KG1 (cell line): Measurements from ENCODE around the gene ETV2.
A peak's percentile ranks its signal among the peaks of the same experiment; 100 is the strongest.
"Not testable (repeated sequence)": the region's sequence is repeated elsewhere in the genome, so short reads cannot be mapped to it uniquely, and the experiment has no call there.

Experiments used
- DNase-seq: peaks from one replicate; lab custom pipeline; 2025; lab: John Stamatoyannopoulos, UW

ETV2 gene, protein sequence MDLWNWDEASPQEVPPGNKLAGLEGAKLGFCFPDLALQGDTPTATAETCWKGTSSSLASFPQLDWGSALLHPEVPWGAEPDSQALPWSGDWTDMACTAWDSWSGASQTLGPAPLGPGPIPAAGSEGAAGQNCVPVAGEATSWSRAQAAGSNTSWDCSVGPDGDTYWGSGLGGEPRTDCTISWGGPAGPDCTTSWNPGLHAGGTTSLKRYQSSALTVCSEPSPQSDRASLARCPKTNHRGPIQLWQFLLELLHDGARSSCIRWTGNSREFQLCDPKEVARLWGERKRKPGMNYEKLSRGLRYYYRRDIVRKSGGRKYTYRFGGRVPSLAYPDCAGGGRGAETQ

DNA sequence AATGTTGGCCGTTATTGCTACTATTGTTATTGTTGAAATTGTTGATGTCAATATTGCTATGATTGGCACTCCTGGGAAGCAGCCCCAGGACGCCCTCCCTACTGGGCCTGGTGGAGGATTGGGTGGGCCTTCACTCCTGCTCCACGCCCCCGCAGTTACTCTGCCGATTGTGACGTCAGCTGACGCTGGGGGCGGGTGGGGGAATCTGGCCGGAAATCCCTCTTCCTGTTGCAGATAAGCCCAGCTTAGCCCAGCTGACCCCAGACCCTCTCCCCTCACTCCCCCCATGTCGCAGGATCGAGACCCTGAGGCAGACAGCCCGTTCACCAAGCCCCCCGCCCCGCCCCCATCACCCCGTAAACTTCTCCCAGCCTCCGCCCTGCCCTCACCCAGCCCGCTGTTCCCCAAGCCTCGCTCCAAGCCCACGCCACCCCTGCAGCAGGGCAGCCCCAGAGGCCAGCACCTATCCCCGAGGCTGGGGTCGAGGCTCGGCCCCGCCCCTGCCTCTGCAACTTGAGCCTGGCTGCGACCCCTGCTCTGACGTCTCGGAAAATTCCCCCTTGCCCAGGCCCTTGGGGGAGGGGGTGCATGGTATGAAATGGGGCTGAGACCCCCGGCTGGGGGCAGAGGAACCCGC lies at the start of gene ETV2:
Gene ETV2, plus strand, starts transcription at position 231 of the 637 bp plus-strand sequence. CDS start 716 bp downstream, outside the sequence.
- DNase-seq, result no peak

DNA sequence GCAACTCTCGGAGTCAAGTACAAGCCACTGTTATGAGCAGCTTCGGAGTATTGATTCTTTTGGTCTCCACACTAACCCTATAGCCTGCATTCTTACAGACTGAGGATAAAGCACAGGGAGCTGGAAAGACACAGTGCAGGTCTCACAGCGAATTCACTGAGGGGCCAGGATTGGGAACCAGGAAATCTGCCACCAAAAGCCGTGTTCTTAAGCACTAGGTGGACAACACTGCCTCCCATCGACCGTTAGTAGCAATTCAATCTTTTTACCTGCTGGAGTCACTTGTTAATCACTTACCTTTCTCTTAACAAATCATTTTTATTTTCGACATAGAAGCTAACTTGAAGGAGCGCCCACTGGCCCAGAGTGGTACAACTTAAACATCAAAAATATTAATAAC lies 49.3 kb upstream of the ETV2 start:
- no peak for DNase-seq

DNA sequence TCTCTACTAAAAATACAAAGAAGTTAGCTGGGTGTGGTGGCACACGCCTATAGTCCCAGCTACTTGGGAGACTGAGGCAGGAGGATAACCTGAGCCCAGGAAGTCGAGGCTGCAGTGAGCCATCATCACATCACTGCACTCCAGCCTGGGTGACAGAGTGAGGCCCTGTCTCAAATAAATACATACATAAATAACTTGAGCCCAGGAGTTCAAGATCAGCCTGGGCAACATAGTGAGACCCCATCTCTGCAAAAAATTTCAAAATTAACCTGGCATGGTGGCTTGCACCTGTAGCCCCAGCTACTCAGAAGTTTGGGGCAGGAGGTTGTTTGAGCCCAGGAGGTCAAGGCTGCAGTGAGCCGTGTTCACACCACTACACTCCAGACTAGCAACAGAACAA lies 46.5 kb upstream of the ETV2 start:
- DNase-seq, result not testable (repeated sequence)

DNA sequence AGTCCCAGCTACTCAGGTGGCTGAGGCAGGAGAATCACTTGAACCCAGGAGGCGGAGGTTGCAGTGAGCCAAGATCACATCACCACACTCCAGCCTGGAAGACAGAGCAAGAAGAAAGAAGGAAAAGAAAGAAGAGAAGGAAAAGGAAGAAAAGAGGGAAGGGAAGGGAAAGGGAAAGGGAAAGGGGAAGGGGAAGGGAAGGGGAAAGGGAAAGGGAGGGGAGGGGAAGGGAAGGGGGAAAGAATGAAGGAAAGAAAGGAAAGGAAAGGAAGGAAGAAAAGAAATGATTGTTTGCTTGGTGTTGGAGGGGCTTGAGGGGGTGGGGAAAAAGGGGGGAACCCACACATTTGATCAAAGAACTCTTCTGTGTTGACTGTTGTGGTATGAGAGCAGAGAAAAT lies 45.6 kb upstream of the ETV2 start:
- no peak for DNase-seq

DNA sequence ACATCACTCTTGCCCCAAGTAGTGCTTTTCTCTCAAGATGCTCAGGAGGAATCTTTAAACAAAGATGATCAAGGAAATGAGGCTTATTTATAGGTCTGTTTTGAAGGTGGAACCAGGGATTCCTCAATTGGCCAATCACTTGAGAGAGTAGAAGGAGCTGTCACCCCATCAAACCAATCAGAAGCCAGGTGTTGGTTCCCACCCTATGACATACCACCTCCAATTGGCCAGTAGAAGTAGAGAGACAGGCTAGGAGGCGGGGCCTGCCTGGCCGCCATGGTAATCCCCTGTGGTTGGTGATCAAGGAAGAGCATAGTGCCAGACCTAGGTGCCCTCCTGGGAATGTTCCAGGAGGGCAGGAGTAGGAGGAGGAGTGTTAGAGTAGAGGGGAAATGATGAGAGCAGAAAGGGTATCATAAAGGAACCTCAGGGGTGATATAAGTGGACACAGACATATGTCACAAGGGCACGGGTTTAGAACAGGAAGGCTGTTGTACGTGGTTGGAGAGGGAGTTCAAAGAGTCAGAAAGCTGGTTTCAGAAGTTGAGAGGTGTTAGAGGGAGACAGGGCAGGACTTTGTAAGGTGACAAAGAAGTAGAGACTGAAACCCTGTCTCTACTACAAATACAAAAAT lies 45.1 kb upstream of the ETV2 start:
- no peak for DNase-seq

DNA sequence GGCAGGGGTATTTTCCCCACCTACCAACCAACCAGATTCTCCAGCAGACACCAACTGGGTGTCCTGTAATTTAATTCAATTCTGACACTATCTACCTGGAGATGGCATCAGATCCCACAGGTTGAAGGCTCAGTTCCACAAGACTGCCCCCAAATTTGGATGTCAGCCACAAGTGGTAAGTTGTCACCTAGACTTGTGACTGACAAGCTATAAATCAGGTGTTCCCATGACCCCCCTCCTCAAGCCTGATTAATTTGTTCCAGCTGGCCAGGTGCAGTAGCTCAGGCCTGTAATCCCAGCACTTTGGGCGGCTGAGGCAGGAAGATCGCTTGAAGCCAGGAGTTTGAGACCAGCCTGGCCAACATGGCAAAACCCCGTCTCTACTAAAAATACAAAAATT lies 39.6 kb upstream of the ETV2 start:
- no peak for DNase-seq

DNA sequence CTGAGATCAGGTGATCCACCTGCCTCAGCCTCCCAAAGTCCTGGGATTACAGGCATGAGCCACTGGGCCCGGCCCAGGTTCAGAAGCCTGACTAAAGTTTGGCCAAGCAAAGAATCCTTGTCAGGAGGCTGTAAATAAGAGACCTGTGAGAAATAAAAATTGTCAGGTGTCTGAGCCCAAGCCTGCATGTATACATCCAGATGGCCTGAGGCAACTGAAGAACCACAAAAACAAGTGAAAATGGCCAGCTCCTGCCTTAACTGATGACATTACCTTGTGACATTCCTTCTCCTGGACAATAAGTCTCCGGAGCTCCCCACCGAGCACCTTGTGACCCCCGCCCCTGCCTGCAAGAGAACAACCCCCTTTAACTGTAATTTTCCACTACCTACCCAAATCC lies 37.1 kb upstream of the ETV2 start:
- not testable (repeated sequence) for DNase-seq

DNA sequence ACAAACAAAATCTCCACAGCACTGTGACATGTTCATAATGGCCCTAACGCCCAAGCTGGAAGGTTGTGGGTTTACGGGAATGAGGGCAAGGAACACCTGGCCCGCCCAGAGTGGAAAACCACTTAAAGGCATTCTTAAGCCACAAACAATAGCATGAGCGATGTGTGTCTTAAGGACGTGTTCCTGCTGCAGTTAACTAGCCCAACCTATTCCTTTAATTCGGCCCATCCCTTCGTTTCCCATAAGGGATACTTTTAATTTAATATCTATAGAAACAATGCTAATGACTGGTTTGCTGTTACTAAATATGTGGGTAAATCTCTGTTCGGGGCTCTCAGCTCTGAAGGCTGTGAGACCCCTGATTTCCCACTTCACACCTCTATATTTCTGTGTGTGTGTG lies 34.4 kb upstream of the ETV2 start:
- DNase-seq, result not testable (repeated sequence)

DNA sequence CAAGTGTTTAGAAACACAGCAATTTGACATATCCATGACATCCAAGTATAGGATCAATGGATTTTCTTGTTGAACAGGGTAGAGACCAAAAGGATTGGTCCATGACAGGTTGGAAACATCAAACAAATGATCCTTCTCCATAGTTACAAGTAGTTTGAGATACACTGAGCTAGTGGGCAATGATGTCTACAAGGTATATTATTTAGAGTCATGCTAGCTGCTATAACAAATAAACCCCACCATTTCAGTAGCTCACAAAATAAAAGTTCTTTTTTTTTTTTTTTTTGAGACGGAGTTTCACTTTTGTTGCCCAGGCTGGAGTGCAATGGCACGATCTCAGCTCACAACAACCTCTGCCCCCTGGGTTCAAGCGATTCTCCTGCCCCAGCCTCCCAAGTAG lies 33.9 kb upstream of the ETV2 start:
- no peak for DNase-seq

DNA sequence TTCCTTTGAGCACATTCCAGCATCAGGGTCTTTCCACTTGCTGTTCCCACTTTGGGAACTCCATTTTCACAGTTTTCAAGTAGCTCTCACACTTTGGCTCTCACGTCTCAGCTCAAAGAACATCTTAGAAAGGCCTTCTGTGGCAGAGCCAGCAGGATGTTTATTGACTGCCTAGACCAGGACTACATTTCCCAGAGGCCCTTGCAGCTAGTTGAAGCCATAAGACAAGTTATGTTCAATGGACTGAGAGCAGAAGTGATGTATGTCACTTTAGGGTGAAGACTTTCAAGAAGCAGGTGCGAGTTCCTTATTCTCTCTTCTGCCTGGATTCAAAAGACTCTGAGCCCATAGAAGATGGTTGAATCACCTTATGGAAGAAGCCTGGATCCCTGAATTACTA lies 33.3 kb upstream of the ETV2 start:
- DNase-seq, result no peak

DNA sequence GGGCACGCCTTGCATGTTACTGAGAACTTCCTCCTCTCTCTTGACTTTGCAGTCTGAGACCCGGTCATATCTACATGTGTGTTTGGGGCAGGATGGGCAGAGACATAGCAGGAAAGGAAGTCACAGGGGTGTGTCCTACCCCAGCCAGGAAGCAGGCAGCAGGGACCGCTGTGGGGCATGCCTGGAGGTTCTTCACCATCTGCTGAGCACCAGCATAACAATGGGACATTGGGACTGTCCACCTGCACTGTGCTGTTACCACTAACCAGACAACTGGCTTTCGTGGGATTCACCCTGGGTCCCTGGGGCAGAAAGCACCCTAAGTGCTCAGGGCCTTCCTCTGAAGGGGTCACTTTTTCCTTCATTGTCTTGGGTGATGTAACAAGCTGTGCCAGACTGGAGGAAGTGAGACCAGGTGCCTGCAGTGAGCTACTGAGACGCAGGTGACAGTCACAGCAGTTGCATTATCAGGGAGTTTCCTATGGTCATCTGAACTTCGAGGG lies 31.6 kb upstream of the ETV2 start:
- no peak for DNase-seq

DNA sequence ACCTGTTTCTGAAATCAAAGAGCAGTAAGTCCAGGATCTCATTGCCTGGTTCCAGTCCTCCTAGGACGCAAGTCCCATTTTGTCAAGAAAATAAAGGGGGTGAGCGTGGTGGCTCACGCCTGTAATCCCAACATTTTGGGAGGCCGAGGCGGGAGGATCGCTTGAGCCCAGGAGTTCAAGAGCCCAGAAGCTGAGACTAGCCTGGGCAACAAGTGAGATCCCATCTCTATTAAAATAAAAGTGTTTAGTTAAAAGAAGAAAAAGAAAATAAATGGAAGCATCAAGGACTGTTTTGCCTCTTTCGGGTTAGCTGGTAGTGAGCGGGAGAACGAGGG lies 29.4 kb upstream of the ETV2 start:
- DNase-seq, result no peak

DNA sequence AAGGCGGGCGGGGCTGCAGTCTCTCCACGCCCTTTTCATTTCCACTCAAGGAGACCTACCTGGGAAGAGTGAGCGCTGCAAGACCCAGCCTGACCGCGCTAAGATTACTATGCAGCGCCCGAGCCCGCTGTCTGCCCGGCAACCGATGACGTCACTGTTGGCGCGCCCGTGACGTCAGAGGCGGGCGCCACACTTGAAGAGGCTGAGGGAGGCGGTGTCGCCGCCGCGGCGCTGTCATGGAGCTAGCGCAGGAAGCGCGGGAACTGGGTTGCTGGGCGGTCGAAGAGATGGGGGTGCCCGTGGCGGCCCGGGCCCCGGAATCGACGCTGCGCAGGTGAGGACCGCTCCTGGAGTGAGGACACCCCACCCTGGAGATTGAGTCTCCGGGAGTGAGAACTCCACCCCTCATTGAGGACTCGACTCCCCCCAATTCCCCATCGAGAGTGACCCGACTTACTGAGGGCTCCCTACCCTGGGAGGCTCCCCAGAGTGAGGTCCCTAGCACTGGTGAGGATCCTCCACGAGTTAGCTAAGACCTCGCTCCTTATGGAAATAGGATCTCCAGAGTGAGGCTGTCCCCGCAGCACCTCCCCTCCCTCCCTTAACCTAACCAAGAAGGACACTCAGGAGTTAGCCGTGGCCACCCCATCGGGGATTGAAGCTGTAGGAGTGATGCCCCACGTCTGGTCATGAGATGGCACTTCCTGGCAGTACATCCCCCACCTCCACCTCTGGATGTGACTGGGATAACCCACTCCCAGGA lies 28.8 kb upstream of the ETV2 start, which contains the start of gene HAUS5:
Gene HAUS5, plus strand, starts transcription at position 177 of the 763 bp plus-strand sequence. Its CDS starts 60 bp downstream, at position 237.
- DNase-seq, result peak; percentile 72

DNA sequence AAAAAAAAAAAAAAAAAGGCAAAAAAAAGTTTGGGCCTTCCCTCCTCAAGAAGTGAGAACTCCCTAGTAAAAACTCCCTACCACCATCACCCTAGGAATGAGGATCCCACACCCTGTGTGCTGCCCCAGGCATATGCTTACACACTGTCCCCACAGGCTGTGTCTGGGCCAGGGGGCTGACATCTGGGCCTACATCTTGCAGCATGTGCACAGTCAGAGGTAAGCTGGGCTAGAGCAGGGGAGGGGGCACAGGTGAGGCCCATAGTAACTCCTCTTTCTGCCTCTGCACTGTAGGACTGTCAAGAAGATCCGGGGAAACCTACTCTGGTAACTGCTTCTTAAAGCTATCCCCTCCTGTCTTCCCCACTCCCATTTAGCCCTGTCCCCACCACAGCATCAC lies 28.0 kb upstream of the ETV2 start:
- DNase-seq, result no peak

DNA sequence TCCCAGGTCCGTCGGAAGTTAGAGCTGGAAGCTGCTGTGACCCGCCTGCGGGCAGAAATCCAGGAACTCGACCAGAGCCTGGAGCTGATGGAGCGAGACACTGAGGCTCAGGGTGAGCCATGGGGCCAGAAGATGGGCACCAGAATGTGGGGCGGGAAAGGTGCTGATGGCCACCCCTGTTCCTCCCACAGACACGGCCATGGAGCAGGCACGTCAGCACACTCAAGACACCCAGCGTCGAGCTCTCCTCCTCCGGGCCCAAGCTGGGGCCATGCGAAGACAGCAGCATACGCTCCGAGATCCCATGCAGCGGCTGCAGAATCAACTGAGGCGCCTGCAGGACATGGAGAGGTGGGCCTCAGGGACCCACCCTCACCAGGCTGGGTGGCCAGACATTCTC lies 26.5 kb upstream of the ETV2 start:
- DNase-seq, result no peak

DNA sequence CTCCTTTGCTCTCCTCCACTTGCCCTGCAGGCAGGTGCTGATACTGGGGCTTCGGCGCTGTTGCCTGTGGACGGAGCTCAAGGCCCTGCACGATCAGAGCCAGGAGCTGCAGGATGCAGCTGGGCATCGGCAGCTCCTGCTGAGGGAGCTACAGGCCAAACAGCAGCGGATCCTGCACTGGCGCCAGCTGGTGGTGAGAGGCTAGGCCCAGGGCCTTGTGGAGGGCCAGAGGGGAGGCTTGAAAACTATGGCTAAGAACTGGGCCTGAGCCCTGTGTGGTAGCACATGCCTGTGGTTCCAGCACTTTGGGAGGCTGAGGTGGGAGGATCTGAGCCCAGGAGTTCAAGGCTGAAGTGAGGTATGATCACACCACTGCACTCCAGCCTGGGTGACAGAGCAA lies 22.7 kb upstream of the ETV2 start:
- no peak for DNase-seq

DNA sequence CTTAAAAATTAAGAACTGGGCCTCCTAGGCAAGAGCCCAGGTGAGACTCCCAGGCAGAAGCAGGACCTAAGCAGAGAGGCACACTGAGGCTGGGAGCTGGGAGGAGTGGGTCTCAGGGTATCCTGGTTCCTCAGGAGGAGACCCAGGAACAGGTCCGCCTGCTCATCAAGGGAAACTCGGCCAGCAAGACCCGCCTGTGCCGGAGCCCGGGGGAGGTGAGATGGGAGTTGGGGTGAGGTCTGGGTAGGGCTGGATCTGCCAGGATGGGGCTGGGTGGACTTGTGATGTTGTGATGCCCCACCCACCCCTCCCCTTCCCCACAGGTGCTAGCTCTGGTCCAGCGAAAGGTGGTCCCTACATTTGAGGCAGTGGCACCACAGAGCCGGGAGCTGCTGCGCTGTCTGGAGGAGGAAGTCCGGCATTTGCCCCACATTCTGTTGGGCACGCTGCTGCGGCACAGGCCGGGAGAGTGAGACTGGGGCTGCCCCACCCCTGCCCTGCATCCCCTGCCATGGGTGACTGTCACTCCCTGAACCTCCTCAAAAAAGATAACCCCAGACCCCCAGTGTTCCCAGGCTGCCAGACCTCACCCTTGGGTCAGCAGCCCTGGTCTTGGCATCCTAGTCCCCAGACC lies 22.1 kb upstream of the ETV2 start:
- no peak for DNase-seq

DNA sequence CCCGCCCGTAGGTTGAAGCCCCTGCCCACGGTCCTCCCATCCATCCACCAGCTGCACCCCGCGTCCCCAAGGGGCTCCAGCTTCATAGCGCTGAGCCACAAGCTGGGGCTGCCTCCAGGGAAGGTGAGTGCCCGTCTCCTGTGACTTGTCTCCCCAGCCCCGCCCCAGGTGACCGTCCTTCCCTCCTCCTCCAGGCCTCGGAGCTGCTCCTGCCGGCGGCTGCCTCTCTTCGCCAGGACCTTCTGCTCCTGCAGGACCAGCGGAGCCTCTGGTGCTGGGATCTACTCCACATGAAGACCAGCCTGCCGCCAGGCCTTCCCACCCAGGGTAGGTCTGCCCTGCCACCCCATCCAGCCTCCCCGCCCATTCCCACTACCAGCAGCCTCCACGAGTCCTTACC lies 21.5 kb upstream of the ETV2 start:
- DNase-seq, result no peak

DNA sequence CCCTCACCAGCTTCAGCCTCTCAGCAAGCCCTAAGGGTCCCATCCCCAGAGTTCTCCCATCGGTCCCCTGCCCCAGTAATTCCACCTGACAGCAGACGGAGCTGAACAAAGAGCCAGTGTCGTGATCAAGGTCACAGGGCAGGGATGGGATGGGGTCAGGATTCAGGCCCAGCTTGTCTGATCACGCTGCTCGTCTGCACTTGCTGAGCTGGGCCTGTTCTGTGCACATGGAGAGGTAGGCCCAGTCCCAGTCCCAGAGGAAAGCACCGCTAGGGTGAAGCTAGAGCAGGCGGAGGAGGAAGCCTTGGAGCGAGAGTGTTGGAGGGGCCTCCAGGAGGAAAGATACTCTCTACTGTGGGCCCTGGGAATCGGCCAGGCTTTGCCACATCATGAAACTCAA lies 19.8 kb upstream of the ETV2 start:
- DNase-seq, result no peak

DNA sequence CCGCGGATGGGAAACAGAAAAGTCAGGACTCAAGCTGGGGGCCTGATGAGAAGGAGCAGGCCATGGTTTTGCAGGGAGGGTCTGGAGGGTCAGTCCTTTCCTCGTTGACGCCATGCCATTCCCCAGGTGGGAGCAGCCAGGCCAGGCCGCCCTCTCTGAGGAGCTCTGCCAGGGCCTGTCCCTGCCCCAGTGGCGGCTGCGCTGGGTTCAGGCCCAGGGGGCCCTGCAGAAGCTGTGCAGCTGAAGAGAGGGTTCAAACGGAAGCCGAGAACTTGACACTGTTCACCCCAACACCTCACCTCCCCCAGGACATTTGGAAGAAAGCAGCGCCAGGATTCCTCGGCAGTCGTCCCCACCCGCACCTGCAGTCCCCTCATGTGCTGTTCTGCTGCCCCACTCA lies 18.8 kb upstream of the ETV2 start:
- no peak for DNase-seq

DNA sequence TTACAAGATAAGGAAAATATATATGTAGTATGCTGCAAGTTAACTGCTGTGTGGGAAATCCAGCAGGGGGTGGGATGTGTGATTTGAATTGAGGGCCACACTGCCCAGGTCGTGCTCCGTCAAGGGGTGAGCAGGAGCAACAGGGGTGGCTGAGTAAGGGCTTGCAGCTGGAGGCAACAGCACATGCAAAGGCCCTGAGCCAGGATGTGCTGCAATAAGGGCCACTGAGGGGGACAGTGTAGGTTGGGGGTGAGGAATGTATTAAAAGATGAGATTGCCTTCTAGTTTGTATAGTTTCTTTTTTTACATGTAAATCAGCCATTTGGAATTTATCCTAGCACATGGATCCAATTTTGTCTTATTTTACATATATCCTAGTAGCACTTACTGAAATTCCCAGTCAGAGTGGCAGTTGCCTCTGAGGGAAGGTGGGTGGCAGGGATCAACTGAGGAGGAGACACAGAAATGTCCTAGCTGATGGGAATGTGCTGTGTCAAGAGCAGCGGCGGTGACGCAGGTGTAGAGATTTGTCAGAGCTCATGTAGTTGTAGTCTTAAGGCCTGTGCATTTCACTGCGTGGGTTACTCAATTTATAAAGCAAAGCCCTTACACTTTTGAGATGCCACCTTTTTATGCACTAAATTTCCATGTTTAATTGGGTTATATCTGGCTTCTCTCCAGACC lies 18.1 kb upstream of the ETV2 start:
- DNase-seq, result no peak

DNA sequence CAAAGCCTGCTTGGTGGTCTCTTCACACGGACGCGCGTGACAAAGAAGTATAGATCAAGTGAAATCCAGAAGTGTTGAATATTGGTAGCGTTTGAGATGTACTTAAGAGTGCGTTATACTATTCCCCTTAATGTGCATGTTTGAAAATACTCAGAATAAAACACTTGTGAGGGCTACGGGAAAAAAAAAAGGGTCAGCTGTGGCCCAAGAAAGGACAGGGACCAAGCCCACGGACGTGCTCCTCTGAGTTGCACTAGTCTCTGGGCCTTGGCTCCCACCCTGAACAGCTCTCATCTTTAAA lies 13.3 kb upstream of the ETV2 start:
- no peak for DNase-seq
